Lower leg skin (tissue), 3 donors: ENCODE measurements around the gene SLC13A2.

Source experiments
- POLR2A ChIP-seq, 2 donors: fragments of 450-650 bp; IDR thresholded peaks; one replicate each; pipeline ENCODE4 v1.6.1; 2016 to 2017; ENCODE audit warnings: antibody characterized with exemption in 2 of 2, mild to moderate bottlenecking in 1 of 2, moderate library complexity in 1 of 2
- TF ChIP-seq, protein P1 (sequence below), 3 donors: fragments of 450-650 bp; IDR thresholded peaks; one replicate each; pipeline ENCODE4 v1.5.1; 2016; ENCODE audit warnings: antibody characterized with exemption in 3 of 3, mild to moderate bottlenecking in 3 of 3, moderate library complexity in 2 of 3

DNA sequence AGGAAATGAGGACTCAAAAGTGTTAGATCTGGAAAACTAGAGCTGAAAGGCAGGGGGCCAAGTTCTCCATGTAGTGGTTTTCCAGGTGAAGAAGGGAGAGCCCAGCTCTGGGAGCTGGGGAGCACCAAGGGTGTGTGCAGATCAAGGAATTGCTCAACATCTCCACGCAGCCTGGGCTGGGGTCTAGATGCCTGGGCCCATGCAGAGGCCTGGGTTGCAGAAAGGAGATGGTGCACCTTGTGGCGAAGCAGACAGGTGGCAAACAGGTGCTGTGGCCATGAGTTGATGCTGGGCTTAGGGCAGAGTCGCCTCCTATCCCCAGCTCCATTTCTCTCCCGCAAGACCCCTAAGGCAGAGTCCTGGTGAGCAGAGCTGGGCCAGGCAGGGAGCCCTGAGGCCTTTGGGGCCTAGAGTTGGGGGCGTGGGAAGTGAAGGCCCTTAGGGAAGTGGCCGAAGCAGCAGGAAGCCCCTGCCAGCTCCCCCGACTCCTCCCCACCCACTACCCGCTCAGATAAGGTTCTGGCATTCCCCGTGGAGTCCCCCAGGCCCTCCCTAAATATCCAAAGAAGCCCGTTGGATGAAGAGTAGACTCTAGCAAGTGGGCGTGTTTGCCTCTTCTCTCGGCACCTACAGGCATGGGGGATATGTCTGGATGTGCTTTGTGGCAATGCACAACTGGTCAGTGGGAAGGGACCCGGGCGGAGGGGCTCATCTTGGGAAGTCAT lies 33.5 kb downstream of the SLC13A2 start:
- TF ChIP-seq, protein P1, sequence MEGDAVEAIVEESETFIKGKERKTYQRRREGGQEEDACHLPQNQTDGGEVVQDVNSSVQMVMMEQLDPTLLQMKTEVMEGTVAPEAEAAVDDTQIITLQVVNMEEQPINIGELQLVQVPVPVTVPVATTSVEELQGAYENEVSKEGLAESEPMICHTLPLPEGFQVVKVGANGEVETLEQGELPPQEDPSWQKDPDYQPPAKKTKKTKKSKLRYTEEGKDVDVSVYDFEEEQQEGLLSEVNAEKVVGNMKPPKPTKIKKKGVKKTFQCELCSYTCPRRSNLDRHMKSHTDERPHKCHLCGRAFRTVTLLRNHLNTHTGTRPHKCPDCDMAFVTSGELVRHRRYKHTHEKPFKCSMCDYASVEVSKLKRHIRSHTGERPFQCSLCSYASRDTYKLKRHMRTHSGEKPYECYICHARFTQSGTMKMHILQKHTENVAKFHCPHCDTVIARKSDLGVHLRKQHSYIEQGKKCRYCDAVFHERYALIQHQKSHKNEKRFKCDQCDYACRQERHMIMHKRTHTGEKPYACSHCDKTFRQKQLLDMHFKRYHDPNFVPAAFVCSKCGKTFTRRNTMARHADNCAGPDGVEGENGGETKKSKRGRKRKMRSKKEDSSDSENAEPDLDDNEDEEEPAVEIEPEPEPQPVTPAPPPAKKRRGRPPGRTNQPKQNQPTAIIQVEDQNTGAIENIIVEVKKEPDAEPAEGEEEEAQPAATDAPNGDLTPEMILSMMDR (IDR thresholded peaks at IDR 0.05), result no peak
- no peak for TF ChIP-seq POLR2A (IDR thresholded peaks at IDR 0.05)
